Endothelial cell (in vitro differentiated cells): Measurements from ENCODE around the gene ATG16L1. TPM values are rescaled to one million over a fixed set of nuclear protein-coding genes. Genes with fewer than 3 reads are reported as not detected.

ENCODE experiments used
- DNase-seq: peaks from one replicate; pipeline ENCODE4 v3.0.0; 2021; ENCODE audit warnings: low spot score
- H3K27ac Mint-ChIP-seq: one replicate; pipeline ENCODE4 v1.8.0; 2021; ENCODE audit warnings: mixed read lengths, inconsistent platforms; ENCODE audit not compliant: unreplicated experiment
- H3K27me3 Mint-ChIP-seq: one replicate; pipeline ENCODE4 v1.8.0; 2021; ENCODE audit warnings: mild to moderate bottlenecking, moderate library complexity, mixed read lengths, inconsistent platforms; ENCODE audit not compliant: unreplicated experiment
- H3K36me3 Mint-ChIP-seq: one replicate; pipeline ENCODE4 v1.8.0; 2021; ENCODE audit warnings: mild to moderate bottlenecking, low read depth, mixed read lengths, inconsistent platforms; ENCODE audit not compliant: unreplicated experiment
- H3K4me1 Mint-ChIP-seq: one replicate; pipeline ENCODE4 v1.8.0; 2021; ENCODE audit warnings: mild to moderate bottlenecking, mixed read lengths, inconsistent platforms; ENCODE audit not compliant: unreplicated experiment
- H3K4me3 Mint-ChIP-seq: one replicate; pipeline ENCODE4 v1.8.0; 2021; ENCODE audit warnings: mild to moderate bottlenecking, mixed read lengths, inconsistent platforms; ENCODE audit not compliant: unreplicated experiment
- H3K9me3 Mint-ChIP-seq: one replicate; pipeline ENCODE4 v1.8.0; 2021; ENCODE audit warnings: mixed read lengths, inconsistent platforms; ENCODE audit not compliant: unreplicated experiment
- total RNA-seq: library from RNA; stranded (reverse); fragmentation: NEBNext Ultra II Directional; extraction: Animal tissue kit (Norgen Biotek cat#: 25700); gene quantifications from one replicate; pipeline ENCODE4 v1.2.1, GENCODE V29; 2021; ENCODE audit not compliant: unreplicated experiment
- TF ChIP-seq, protein P1 (sequence below): fragments of 200-600 bp; sonication (generic); IDR thresholded peaks from one replicate; pipeline ENCODE4 v1.5.0; 2021; ENCODE audit warnings: antibody characterized with exemption; ENCODE audit not compliant: unreplicated experiment

The ATG16L1 gene
- total RNA-seq, 1 donor from 2014 or later: 39.5 TPM

DNA sequence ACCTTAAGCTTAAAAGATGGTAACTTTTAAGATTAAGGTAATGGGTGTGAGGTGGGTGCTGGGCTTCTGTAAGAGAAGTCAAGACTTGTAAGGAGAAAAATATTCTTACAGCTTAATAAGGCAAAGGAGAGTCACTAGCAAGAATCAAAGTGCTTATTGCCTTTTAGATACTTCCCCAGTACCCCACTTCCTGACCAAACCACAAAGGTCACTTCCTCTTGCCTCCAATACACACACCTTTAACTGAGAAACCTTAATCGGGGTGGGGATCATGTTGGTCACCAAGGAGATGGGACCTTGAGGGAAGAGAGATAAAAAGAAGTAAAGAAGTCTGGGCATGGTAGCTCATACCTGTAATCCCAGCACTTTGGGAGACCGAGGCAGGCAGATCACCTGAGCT, 10.6 kb upstream of the ATG16L1 start:
- TF ChIP-seq, protein P1, sequence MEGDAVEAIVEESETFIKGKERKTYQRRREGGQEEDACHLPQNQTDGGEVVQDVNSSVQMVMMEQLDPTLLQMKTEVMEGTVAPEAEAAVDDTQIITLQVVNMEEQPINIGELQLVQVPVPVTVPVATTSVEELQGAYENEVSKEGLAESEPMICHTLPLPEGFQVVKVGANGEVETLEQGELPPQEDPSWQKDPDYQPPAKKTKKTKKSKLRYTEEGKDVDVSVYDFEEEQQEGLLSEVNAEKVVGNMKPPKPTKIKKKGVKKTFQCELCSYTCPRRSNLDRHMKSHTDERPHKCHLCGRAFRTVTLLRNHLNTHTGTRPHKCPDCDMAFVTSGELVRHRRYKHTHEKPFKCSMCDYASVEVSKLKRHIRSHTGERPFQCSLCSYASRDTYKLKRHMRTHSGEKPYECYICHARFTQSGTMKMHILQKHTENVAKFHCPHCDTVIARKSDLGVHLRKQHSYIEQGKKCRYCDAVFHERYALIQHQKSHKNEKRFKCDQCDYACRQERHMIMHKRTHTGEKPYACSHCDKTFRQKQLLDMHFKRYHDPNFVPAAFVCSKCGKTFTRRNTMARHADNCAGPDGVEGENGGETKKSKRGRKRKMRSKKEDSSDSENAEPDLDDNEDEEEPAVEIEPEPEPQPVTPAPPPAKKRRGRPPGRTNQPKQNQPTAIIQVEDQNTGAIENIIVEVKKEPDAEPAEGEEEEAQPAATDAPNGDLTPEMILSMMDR: no peak
- DNase-seq: no peak
- peaks cover 4% of the 10 kb centered on the region for H3K27me3 Mint-ChIP-seq
- no peak overlapping the region for H3K27ac Mint-ChIP-seq
- H3K36me3 Mint-ChIP-seq: no peaks in the 10 kb centered on the region
- H3K9me3 Mint-ChIP-seq: no peaks in the 10 kb centered on the region
- no peak overlapping the region for H3K4me3 Mint-ChIP-seq
- peaks cover 18% of the 10 kb centered on the region for H3K4me1 Mint-ChIP-seq

DNA sequence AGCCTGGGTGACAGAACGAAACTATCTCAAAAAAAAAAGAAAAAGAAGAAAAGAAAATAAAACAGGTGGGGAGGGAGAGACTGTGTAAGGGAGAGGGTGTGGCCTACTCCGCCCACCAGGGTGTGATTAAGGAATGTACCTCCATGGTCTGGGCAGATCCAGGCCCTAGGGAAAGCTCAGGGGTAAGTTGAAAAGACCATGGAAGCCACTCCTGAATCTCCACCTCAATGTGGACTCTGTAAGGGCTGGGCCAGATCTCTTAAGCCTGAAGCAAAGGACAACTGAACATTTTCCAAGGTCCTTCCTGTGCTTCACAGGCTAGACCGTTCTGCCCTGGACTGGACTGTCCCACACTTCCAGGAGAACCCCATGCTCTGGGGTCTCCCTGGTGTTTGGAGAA, 9.7 kb upstream of the ATG16L1 start:
- DNase-seq: no peak
- H3K27me3 Mint-ChIP-seq: peaks cover 2% of the 10 kb centered on the region

DNA sequence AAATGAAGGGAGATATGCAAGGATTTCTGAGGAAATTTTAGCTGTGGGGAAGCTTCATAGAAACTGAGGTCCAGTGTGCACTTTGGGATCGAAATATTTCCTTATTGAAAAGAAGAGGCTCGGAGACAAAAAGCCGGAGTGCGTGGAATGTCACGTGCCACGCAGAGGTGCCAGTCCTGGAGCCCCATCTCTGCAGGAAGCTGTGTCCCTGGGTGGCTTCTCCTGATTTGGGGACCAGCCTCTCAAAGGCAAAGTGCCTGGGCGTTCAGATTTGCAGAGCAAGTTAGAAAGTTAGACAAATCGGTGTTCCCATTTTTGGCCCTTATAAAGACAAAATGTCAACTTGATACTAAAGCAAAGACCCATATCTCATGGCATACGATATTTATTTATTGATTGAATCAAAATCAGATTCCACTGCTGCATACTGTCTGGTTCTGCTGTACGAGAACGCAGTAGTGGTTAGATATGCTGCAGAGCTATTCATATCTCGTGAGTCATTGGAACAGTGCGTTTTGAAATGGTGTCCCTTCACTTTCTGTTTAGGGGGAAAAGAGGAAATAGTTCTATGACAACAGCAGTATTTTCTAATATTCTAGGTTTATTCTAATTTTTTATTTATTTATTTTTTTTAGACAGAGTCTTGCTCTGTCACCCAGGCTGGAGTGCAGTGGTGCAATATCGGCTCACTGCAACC, 9.1 kb upstream of the ATG16L1 start:
- Mint-ChIP-seq H3K4me3 (no peak overlapping the region), H3K36me3 (no peaks in the 10 kb centered on the region), H3K4me1 (peaks cover 15% of the 10 kb centered on the region), H3K27me3 (peaks cover 2% of the 10 kb centered on the region), H3K27ac (no peak overlapping the region), H3K9me3 (no peaks in the 10 kb centered on the region)
- DNase-seq: no peak
- TF ChIP-seq, protein P1: no peak

More for the DNA sequence above, 9.7 kb upstream of the ATG16L1 start:
- TF ChIP-seq, protein P1: no peak
- Mint-ChIP-seq H3K36me3 (no peaks in the 10 kb centered on the region), H3K4me1 (peaks cover 18% of the 10 kb centered on the region), H3K27ac (no peak overlapping the region), H3K4me3 (no peak overlapping the region), H3K9me3 (no peaks in the 10 kb centered on the region)

DNA sequence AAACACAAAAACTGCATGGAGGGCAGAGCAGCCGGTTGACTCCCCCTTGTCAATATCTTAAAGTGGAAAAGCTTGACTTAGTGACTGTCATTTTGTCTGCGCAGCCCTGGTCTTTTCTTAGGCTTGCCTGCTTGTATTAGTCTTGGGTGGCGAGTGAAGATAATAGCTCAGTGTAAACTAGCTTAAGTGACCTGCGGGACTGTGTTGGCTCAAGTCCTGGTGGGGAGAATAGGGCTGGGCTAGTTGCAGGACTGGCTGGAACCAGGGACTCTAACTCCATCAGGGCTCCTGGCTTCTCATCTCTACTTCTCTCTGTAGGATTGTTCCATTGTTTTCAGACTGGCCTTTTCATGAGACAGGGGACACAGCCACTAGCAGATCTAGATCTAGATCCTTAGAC, 8.1 kb upstream of the ATG16L1 start:
- Mint-ChIP-seq H3K27me3 (peaks cover 2% of the 10 kb centered on the region), H3K9me3 (no peaks in the 10 kb centered on the region), H3K4me1 (peaks cover 20% of the 10 kb centered on the region), H3K4me3 (no peak overlapping the region), H3K27ac (no peak overlapping the region), H3K36me3 (no peaks in the 10 kb centered on the region)
- TF ChIP-seq, protein P1: no peak
- no peak for DNase-seq

DNA sequence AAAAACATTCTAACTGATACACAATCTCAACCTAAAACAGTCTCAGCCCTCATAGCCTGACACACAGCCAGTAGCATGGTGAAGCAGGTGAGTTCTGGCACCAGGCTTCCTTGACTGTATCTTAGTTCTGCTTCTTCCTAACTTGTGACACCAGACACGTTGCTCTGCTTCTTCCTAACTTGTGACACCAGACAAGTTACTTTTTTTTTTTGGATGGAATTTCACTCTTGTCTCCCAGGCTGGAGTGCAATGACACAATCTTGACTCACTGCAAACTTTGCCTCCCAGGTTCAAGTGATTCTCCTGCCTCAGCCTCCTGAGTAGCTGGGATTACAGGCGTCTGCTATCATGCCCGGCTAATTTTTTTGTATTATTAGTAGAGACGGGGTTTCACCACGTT, 6.7 kb upstream of the ATG16L1 start:
- Mint-ChIP-seq H3K4me3 (no peak overlapping the region), H3K27me3 (no peaks in the 10 kb centered on the region), H3K27ac (no peak overlapping the region), H3K9me3 (no peaks in the 10 kb centered on the region), H3K36me3 (no peaks in the 10 kb centered on the region), H3K4me1 (peaks cover 11% of the 10 kb centered on the region)
- DNase-seq: no peak
- TF ChIP-seq, protein P1: no peak
